HL-60 (cell line): ENCODE results near the gene IL17F.

Experiments
- GABPA ChIP-seq: IDR thresholded peaks from 2 replicates; pipeline ENCODE4 v1.6.1; 2012; ENCODE audit warnings: low read depth
- POLR2AphosphoS5 ChIP-seq: IDR thresholded peaks from 2 replicates; pipeline ENCODE4 v1.6.1; 2012; ENCODE audit warnings: low read depth
- SPI1 ChIP-seq: IDR thresholded peaks from 2 replicates; pipeline ENCODE4 v1.6.1; 2012; ENCODE audit warnings: low read depth, mild to moderate bottlenecking, borderline replicate concordance
- TF ChIP-seq, protein P1 (sequence below): IDR thresholded peaks from one replicate; pipeline ENCODE4 v1.5.1; 2011; ENCODE audit warnings: low read length, control low read depth, inconsistent platforms; ENCODE audit not compliant: insufficient read depth
- TF ChIP-seq, protein P2 (sequence below): IDR thresholded peaks from 2 replicates; pipeline ENCODE4 v1.6.1; 2012; ENCODE audit warnings: low read depth; ENCODE audit not compliant: insufficient replicate concordance

DNA sequence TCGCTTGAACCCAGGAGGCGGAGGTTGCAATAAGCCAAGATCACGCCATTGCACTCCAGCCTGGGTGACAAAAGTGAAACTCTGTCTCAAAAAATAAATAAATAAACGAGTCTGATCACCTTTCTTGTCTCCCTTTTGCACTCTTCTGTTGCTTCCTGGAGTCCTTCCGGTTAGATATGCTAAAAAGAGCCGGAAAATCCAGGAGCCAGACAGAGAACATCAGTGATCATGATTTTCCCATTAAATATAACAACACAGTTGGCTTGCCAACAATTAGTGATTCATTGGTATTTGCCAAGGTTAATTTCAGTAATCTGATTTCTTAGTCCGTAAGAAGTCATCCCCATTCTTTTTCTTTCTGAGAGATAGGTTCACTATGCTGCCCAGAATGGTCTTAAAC lies 43.9 kb upstream of the IL17F start:
- TF ChIP-seq, protein P1, sequence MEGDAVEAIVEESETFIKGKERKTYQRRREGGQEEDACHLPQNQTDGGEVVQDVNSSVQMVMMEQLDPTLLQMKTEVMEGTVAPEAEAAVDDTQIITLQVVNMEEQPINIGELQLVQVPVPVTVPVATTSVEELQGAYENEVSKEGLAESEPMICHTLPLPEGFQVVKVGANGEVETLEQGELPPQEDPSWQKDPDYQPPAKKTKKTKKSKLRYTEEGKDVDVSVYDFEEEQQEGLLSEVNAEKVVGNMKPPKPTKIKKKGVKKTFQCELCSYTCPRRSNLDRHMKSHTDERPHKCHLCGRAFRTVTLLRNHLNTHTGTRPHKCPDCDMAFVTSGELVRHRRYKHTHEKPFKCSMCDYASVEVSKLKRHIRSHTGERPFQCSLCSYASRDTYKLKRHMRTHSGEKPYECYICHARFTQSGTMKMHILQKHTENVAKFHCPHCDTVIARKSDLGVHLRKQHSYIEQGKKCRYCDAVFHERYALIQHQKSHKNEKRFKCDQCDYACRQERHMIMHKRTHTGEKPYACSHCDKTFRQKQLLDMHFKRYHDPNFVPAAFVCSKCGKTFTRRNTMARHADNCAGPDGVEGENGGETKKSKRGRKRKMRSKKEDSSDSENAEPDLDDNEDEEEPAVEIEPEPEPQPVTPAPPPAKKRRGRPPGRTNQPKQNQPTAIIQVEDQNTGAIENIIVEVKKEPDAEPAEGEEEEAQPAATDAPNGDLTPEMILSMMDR, result no peak
- TF ChIP-seq POLR2AphosphoS5 (no peak), GABPA (no peak), SPI1 (no peak)
- TF ChIP-seq, protein P2, sequence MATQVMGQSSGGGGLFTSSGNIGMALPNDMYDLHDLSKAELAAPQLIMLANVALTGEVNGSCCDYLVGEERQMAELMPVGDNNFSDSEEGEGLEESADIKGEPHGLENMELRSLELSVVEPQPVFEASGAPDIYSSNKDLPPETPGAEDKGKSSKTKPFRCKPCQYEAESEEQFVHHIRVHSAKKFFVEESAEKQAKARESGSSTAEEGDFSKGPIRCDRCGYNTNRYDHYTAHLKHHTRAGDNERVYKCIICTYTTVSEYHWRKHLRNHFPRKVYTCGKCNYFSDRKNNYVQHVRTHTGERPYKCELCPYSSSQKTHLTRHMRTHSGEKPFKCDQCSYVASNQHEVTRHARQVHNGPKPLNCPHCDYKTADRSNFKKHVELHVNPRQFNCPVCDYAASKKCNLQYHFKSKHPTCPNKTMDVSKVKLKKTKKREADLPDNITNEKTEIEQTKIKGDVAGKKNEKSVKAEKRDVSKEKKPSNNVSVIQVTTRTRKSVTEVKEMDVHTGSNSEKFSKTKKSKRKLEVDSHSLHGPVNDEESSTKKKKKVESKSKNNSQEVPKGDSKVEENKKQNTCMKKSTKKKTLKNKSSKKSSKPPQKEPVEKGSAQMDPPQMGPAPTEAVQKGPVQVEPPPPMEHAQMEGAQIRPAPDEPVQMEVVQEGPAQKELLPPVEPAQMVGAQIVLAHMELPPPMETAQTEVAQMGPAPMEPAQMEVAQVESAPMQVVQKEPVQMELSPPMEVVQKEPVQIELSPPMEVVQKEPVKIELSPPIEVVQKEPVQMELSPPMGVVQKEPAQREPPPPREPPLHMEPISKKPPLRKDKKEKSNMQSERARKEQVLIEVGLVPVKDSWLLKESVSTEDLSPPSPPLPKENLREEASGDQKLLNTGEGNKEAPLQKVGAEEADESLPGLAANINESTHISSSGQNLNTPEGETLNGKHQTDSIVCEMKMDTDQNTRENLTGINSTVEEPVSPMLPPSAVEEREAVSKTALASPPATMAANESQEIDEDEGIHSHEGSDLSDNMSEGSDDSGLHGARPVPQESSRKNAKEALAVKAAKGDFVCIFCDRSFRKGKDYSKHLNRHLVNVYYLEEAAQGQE, result no peak
